HG02885 (cell line): ENCODE measurements around the gene CCDC14.
A peak's percentile ranks its signal among the peaks of the same experiment; 100 is the strongest.
"Not testable (repeated sequence)": the region's sequence is repeated elsewhere in the genome, so short reads cannot be mapped to it uniquely, and the experiment has no call there.

ENCODE experiments used
- ATAC-seq: cut with Tn5 transposase; IDR thresholded peaks from one replicate; pipeline ENCODE4 v1.9.1; 2021; ENCODE audit warnings: mild to moderate bottlenecking; ENCODE audit not compliant: unreplicated experiment, poor library complexity

CCDC14 gene

DNA sequence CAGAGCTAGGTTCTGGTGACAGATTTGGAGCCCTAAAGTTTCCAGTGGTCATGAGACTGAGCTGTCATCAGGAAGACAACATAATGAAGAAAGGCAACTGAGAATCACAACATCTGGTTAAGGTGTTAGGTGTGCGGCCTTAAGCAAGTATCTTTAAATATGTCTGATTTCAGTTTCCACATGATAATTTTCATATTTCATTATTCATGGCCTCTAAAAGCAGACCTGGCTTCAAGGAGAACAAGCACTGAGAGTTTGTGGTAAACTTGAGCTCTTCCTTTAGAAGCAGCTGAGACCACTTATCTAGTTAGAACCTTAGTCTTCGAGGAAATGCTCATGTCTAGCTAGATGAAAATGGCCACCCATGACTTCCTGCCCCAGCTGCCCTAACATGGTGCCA is 51.2 kb downstream of the CCDC14 start:
- ATAC-seq: no peak

DNA sequence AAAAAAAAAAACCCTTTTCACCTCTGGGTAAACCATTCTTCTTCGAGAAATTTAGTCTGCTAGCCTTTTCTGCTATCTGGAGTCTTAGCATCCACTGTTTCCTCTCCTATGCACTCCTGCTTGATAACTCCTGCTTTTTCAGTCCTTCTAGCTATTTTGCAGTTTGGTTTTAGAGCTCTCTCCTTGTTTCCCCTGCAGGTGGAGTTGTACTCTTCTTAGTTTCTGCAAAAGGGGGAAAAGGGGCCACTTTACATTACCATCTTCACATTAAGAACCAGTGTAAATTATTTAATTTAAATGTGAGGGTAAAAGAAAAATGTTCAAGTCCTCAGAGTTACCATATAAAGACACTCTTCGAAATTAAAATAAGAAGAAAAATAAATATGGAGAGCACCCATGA is 53.3 kb downstream of the CCDC14 start:
- no peak for ATAC-seq

DNA sequence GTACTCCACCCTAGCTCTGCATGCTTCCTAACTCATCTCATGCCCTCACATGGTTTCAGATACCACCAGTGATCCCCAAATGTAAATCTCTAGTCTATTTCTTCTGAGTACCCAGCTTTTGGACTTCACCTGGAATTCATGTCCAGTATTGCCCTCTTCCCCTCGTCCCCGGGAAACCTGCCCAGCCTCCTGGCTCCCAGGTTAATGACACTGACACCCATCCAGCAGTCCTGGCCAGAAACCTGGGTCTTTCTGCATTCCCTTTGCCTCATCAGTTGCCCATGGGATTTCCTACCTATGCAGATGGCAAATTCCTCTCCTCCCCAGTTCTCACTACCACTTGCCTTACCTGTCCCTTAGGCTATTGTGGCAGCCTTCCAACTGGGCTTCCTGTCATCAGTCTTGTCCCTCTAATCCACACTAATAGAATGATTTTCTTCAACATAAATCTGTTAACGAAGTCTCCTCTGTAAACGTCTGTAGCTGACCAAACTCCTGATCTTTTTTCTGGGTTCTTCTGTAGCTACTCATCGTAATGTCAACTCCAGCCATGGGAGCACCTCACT is 61.6 kb downstream of the CCDC14 start:
- ATAC-seq: no peak

DNA sequence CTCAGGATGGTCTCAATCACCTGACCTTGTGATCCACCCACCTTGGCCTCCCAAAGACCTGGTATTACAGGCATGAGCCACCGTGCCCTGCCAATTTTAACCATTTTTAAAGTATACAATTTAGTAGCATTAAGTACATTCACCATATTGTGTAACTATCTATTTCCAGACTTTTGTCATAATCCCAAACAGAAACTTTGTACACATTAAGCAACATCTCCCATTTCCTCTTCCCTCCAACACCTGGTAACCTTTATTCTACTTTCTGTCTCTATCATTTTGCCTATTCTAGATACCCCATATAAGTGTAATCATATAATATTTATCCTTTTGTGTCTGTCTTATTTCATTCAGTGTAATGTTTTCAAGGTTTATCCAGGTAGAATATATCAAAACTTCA is 68.0 kb downstream of the CCDC14 start:
- no peak for ATAC-seq

DNA sequence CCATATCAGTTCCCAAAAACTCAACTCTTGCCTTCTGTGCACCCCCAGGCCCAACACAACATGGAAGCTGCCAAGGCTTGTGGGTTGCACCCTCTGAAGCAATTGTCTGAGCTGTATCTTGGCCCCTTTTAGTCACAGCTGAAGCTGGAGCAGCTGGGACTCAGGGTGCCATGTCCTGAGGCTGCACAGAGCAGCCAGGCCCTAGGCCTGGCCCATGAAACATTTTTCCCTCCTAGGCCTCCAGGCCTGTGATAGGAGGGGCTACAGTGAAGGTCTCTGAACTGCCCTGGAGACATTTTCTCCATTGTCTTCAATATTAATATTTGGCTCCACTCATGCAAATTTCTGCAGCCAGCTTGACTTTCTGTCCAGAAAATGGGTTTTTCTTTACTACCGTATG is 68.8 kb downstream of the CCDC14 start:
- no peak for ATAC-seq

DNA sequence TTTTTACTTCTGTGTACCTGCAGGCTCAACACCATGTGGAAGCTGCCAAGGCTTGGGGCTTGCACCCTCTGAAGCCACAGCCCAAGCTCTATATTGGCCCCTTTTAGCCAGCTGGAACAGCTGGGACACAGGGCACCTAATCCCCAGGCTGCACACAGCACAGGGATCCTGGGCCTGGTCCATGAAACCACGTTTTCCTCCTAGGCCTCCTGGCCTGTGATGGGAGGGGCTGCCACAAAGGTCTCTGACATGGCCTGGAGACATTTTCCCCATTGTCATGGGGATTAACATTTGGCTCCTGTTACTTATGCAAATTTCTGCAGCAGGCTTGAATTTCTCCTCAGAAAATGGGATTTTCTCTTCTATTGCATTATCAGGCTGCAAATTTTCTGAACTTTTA is 70.0 kb downstream of the CCDC14 start:
- ATAC-seq: not testable (repeated sequence)

DNA sequence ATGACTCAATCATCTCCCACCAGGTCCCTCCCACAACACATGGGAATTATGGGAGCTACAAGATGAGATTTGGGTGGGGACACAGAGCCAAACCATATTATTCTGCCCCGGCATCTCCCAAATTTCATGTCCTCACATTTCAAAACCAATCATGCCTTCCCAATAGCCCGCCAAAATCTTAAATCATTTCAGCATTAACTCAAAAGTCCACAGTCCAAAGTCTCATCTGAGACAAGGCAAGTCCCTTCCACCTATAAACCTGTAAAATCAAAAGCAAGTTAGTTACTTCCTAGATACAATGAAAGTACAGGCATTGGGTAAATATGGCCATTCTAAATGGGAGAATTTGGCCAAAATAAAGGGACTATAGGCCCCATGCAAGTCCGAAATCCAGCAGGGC is 70.9 kb downstream of the CCDC14 start:
- not testable (repeated sequence) for ATAC-seq

DNA sequence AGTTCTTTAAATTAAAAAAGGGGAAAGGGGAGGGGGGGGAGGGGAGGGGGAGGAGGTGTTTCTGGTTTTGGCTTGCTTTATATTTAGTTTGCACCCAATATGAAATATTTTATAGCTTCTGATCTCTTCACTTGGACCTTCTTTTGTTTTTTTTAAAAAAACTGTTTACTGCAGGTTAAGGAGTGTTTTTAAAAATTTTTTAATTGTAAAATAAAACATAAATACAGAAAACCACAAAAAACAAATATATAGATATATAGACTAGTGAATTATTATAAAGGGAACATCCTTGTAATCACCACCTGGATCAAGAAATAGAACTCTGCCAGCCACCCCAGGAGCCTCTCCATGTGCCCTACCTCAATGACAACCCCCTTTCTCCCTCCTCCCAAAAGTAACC is 76.0 kb downstream of the CCDC14 start:
- no peak for ATAC-seq

DNA sequence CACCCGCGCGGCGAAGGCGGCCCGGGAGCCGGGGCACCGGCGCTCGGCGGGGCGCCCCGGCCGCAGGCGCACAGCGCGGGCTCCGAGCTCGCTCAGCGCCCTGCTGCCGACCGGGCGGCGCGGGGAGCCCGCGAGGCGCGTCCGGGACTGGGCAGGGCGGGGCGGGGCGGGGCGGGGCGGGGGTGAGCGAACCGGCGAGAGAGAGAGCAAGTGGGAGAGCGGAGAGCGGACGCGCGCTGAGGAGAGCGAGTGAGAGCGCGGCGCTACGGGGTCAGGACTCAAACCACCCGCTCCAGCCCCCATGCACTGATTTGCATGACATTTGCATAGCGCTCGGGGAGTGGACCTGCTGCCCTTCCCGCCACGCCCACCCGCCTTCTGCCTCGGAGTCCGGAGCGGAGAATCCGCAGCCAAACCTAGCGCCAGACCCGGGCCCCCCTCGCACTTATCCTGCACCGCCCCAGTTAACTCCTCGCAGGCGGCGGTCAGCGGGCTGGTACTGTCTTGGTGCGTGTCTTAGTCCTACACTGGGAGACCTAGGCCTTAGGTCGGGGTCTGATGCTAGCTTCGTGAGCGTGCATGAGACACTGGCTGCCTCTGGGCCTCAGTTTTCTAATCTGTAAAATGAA is 76.7 kb downstream of the CCDC14 start, which contains the start of gene MYLK:
Gene MYLK (minus strand): TSS at position 130 of the 629 bp plus-strand sequence. CDS start 90,491 bp downstream, outside the sequence.
- ATAC-seq: peak; percentile 71

DNA sequence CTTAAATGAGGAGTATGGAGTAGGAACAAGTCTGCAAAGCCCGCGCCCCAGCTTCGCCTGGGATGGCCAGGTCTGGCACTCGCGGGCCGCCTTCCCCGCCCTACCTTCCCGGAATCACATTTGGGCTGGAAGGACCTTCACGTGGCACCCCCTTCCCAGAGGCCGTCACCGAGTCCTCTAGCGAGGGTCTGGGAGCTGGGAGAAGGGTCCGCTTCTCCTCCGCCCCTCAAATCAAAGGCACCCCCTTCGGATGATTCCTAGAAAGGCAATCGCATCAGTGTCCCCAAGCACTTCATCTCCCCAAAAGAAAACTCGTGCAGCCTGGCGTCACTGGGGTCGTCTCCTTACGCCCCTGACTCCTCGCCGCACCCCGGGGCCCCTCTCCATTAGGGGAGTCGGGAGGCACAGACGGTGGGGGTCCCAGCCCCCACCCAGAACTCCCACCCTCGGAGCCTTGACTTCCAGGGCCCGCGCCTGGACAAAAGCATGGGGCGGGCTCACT is 77.3 kb downstream of the CCDC14 start:
- no peak for ATAC-seq

DNA sequence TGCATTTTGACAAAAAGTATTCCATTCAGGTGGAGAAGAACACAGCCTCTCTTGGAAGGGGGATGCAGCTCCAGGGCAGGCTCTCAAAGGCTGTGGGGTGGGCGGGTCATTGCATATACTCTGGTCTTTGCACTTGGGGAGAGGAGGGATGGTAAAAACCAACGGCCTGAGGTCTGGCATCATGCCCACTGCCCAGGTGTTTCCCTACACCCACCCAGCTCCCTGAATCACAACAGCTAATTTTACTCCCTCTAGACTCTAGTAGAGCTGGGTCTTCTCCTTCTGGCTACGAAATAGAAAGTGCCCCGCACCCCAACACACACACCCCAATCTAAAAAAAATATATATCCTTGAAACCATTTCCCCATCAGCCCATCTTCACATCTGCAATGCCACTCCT is 77.9 kb downstream of the CCDC14 start:
- ATAC-seq: no peak

DNA sequence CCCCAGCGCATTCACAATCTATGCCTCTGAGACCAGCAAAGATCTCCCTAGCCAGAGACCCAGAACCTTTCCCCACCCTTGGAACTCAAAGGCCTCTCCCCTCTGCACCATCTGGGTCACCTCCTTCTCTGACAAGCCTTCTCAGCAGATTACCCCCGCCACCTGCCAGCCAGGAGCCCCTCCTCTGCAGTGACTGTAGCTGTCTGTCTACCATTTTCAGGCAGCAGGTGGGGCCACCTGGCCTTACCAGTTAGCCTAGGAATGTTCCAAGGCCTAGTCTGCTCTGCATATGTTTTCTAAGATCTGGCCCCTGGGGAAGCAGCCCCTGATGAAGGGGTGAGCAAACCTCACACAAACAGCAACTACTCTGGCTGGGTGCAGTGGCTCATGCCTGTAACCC is 79.3 kb downstream of the CCDC14 start:
- ATAC-seq: no peak

DNA sequence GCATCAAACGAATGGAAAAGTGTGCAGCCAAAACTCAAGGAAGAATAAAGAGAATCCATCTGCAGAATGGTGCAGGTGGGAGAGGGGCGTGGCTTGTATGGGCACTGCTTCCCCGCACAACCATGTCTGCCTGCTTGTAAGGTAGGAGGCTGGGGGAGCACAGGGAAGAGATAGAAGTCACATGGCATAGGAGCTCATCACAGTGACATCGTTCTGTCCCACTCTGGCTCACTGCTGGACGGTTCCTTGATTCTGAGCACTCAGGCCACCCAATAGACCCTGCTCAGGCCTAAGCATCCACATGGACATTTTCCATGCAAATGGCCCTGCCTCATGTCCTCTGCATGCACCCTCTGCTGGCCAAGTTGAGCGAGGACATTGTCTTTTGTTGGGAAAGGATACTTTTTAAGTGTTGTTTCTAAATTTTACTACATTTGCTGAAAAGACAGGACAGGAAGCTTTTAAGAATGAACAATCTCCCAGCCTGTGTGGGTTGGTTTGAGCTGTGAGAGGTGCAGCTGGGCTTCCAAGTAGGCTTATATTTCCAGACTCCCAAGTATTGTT is 79.9 kb downstream of the CCDC14 start:
- no peak for ATAC-seq

DNA sequence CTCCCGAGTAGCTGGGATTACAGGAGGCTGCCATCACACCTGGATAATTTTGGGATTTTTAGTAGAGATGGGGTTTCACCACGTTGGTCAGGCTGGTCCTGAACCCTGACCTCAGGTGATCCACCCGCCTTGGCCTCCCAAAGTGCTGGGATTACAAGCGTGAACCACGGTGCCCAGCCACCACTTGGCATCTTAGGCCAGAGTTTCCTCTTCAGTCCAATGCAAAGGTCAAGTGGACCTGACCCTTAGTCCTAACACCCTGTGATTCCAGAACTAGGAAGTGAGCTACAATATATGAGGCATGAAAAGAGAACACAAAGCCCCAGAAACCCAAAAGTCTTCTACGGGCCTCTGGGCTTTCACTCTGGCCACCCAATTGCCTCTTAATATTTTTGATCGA is 82.2 kb downstream of the CCDC14 start:
- no peak for ATAC-seq

DNA sequence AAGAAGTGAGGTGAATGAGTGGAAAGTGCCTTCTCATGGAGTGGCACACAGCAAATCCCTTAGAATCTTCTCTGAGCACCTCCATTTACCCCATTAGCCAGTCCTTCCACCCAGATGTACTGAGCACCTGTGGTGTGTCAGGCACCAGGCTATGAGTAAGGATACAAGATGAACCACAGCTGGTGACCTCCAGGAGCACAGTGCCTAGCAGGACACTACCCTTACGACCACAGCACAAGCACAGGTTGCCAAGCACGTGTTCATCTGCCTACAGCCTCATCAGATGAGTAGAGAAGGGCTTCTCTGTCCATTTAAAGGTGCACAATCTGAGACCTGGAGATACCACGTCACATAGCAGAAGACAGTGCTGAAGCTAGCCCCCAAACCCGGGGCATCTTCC is 83.1 kb downstream of the CCDC14 start:
- ATAC-seq: no peak

DNA sequence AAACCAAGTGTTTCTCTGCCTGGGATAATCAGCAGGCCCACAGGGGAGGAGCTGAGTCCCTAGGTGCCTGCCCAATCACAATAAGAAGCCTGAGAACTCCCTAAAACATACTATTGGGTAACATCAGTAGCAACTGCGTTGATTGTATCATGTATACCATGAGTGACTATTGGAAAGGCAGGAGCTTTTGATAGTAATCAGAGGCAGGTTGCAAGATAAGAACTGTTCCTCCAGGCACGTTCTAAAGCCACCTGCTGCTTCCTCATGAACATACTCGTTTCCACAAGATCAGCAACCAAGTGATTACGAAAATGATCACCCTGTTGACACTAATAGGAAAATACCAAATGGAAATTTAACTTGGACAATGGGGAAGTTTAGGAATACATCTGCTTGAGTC is 83.6 kb downstream of the CCDC14 start:
- ATAC-seq: no peak

DNA sequence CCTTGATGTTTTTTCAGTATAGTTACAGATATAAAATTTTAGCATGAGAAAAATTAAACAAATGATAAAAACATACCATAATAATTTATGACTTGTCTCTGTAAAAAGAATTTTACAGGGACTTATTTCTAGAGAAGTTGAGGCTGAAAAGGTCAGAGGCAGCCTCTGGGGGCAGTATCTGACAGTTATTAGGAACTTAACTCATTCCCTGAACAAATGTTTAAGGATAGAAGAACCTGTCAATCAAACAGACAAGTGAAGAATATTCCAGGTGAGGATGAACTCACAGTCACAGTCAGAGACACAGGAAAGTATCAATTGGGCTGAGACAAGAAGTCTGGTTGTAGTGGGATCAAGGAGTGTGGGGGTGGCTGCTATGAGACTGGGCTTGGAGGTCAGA is 84.2 kb downstream of the CCDC14 start:
- no peak for ATAC-seq

DNA sequence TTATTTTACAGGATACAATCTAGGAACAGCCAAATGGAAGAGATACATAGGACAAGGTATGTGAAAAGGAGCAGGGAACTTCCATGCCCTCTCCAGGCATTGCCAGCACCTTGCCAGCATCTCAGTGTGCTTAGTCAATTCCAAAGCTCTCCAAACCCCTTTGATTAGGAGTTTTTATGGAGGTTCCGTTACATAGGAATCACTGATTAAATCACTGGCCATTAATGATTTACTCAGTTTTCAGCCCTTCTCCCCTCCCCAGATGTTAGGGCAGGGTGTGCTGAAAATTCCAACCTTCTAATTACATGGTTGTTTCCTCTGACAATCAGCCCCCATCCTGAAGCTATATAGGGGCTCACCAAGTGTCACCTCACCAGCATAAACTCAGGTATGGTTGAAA is 88.4 kb downstream of the CCDC14 start:
- no peak for ATAC-seq

DNA sequence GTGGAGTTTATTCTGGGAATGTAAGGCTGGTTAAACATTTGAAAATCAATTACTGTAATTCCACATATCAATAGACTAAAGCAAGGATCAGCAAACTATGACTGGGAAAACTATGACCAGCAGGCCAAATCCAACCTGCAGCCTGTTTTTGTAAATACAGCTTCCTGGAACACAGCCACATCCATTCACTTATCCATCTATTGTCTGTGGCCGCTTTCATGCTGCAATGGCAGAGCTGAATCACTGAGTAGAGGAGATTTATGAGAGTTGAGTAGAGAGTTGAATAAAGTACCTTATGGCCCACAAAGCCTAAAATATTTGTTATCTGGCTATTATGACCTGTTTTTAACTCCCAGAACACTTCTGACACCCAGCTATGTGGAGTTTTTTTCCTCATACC is 89.1 kb downstream of the CCDC14 start:
- no peak for ATAC-seq

DNA sequence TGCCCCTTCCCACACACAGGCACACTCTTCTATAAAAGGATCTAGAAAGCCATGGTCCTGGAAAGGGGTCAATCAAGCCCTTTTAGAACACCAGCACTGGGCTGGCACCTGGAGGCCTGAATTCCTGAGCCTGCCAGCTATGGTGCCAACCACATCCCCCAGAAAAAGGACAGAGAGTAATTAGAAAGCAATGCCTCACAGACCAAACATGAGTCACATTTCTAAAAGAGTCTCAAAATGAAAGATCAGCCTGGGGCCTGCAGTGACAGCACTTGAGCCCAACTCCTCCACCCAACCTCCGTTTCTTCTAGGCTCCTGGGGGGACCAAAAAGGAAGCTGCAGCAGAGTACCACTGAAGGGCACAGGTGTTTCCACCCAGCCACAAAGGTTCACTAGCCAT is 91.0 kb downstream of the CCDC14 start:
- ATAC-seq: no peak

DNA sequence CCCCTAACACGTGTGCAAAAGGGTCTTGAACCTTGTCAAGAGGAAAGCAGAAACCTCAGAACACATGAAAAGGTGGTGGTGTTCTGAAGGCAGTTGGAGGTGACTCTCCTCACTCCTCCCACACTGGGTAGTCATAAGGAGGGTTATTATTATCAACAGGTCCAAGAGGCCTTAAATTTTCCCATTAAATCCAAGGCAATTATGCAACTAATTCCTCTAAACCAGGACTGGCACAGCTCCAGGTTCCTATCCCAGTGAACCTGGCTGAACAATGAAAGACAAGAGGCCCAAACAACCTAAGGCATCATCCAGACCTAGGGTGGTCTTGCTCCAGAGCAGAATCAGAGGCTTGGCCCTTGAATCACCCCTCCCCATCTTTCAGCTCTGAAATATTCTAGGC is 91.9 kb downstream of the CCDC14 start:
- no peak for ATAC-seq

DNA sequence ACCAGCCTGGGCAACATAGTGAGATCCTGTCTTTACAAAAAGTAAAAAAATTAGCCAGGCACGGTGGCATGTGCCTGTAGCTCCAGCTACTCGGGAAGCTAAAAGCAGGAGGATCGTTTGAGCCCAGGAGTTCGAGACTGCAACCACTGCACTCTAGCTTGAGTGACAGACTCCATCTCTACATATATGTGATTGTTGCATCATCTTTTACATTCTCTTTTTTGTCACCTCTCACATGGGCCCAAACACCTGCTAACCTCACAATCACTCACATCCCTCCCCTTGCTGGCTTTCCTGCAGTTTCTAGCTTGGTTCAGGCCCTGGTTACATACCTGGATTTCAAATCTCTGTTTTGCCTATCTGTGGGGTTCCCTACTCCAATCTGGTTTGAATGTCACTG is 96.3 kb downstream of the CCDC14 start:
- ATAC-seq: no peak
